Astrocyte of the spinal cord (primary cell): Measurements from ENCODE around the gene SETD1A.
A peak's percentile ranks its signal among the peaks of the same experiment; 100 is the strongest.

ENCODE experiments used
- DNase-seq: peaks from one replicate; pipeline ENCODE4 v3.0.0; 2011; ENCODE audit warnings: low read depth, low spot score
- H3K4me3 ChIP-seq: 2 replicates; pipeline ENCODE4 v1.5.1; 2011; ENCODE audit warnings: low read depth, mild to moderate bottlenecking, low read length, moderate library complexity
- CTCF ChIP-seq: IDR thresholded peaks from 2 replicates; pipeline ENCODE4 v1.5.1; 2012; ENCODE audit warnings: low read depth, mild to moderate bottlenecking, low read length, inconsistent platforms
- in situ Hi-C: cut with HindIII; loops from 2 replicates; pipeline ENCODE4 v1.10.0; 2017; ENCODE audit warnings: low sequenced_read_pairs

The SETD1A gene

GRCh38 chr16:30941600-30942425, 15.7 kb upstream of the SETD1A start:
- peak; percentile 95 for TF ChIP-seq CTCF
- in situ Hi-C loops, result no loop called here
- no peak overlapping the region for H3K4me3 ChIP-seq
- peak; percentile 59 for DNase-seq

GRCh38 chr16:30942426-30942806, 15.1 kb upstream of the SETD1A start:
- H3K4me3 ChIP-seq, result no peak overlapping the region
- in situ Hi-C loops, result no loop called here
- DNase-seq, result no peak
- TF ChIP-seq CTCF, result no peak

GRCh38 chr16:30944352-30944751, 13.2 kb upstream of the SETD1A start:
- H3K4me3 ChIP-seq, result no peak overlapping the region
- in situ Hi-C loops, result no loop called here
- no peak for DNase-seq
- TF ChIP-seq CTCF, result no peak

- DNase-seq, result no peak
- in situ Hi-C loops, result no loop called here
- no peak for TF ChIP-seq CTCF
- H3K4me3 ChIP-seq, result no peak overlapping the region
These were observed 10.6 kb upstream of the SETD1A start for GRCh38 chr16:30946671-30947540.

- no peak for DNase-seq
- H3K4me3 ChIP-seq, result no peak overlapping the region
- in situ Hi-C loops, result no loop called here
- TF ChIP-seq CTCF, result no peak
These were observed 10.1 kb upstream of the SETD1A start for GRCh38 chr16:30947541-30947858.

- peak; percentile 98 for DNase-seq
- peak overlapping the region; percentile 70 for H3K4me3 ChIP-seq
- in situ Hi-C loops, result no loop called here
- peak; percentile 5 for TF ChIP-seq CTCF
These were observed 9.5 kb upstream of the SETD1A start for GRCh38 chr16:30947859-30948666.
